OCI-M2 (cell line): Measurements from ENCODE around the gene EPS15.
"Not testable (repeated sequence)": the region's sequence is repeated elsewhere in the genome, so short reads cannot be mapped to it uniquely, and the experiment has no call there.

Experiments
- DNase-seq: peaks from one replicate; lab custom pipeline; 2025; ENCODE audit not compliant: unreplicated experiment; lab: John Stamatoyannopoulos, UW

Gene EPS15

DNA sequence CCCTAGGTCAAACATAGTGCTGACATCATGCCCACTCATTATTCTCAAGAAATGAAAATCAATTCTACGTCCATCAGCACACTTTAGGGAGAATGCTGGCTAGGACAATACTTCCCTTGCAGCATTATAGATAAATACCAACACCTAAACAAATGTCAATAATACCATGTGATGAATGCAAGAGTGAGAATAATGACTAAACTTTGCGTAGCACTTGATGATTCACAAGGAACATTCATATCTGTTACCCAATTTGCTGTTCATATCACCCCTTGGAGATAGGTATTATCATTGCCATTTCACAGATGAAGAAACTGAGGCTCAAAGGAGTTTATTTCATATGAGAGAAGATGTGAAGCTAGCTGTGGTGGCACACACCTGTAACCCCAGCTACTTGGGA is 24.8 kb upstream of the EPS15 start:
- DNase-seq = no peak

DNA sequence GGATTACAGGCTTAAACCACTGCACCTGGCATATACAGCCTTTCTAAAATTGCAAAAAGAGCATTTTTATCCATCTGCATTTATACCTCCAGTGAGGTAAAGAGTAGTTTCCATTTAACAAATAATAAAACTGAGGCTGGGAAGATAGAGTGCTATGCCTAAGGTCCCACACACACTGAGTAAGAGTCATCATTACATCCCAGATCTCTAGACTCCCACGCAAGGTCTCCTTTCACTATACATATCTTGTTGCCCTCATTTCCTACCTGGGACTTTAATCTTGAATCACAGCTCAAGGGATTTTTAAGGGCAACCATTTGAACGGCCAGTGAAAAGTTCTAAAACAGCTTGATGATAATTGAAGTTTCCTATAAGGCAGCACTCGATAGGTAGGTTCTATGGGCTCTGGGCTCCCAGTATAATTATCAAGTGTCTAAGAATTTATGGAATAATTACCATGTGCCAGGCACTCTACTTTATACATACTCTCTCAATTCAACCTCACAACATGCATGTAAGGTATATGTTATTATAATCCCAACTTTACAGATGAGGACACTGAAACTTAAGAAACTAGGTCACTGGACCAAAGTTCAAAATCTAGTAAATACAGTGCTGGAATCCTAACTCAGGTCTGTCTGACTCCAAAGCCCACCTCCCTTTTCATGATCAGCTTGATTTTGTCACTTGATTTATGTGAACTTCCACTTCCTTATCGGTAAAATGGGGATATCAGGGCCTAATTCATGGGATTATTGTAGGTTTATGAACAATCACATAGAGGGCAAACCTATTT is 23.3 kb upstream of the EPS15 start:
- DNase-seq = no peak

DNA sequence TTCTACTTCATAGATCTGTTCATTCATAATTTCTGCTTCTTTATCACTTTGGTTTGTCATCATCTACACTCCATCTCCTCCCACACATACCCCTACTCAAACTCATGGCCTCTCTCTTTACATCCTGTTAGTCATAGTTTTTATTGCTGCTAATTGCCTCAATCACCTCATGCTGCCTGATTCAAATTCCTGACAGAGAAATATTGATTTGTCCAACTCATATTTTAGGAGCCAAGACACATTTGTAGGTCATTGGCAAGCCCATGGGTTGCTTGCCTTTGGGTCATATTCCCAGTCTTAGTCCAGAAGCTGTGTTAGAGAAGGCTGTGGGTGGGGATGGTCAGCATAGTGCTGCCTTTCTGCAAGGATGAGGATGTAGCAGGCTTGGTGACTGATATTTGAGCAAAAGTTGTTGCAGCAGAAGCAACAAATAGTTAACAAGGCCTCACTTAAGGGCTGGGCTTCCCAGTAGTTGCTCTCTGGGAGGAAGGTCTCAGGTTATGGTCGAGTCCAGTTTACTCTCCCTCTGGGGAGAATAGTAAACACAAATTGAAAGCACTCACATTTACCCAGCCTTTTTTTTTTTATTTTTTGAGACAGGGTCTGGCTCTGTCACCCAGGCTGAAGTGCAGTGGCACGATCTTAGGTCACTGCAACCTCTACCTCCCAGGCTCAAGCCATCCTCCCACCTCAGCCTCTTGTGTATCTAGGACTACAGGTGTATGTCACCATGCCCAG is 22.4 kb upstream of the EPS15 start:
- no peak for DNase-seq

DNA sequence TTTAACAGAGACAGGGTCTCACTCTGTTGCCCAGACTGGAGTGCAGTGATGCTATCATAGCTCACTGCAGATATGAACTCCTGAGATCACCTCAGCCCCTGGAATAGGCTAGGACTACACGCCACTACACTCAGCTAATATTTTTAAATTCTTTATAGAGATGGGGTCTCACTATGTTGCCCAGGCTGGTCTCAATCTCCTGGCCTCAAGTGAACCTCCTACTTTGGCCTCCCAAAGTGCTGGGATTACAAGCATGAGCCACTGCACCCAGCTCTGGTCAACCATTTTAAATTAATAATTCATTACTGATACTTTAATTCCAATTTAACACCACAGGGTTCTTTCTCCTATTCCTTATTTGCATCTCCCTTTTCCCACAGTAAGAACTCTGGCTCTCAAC is 18.5 kb upstream of the EPS15 start:
- DNase-seq = no peak

DNA sequence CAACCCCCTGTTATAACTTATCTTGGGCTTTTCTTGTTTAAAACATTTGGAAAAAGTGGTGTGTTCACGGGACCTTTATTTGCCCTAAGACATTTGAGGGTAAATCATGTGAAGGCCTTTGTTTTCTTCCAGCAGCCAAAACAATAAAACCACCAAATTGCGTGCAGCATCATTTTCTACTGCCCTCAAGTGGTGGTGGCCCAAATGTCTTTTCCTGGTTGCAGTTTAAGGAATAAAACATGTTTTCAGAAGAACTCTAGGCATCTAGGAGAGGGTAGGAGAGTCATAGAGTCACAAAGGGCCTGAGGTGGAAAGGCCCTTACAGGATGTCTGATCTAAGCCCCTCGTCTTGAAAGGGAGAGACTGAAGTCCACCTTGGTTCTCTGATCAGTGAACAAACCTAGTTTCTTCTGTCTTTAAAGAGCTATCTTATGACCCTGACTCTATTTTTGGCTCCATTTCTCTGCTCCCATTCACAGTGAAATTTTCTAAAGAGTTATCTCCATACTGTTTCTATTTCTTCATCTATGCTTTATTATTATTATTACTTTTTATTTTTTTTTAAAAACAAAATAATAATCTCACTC is 16.0 kb upstream of the EPS15 start:
- no peak for DNase-seq

DNA sequence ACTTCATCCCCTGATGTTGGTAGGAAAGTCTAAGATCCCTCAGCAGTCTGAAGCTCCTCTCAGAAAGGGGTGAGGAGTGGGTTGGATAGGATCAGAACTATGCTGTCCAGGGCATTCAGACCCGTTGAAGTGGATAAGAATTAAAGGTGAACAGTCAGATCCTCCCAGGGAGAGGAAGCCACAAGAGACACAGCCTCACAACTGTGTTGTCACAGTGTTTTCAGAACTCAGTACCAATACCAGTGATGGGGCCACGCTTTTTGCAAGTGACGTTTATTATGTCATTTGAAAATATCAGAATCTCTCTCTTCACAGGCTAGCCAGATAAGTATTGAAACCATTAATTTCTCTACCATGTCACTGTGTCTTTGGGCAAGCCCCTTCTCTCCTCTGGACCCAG is 15.4 kb upstream of the EPS15 start:
- no peak for DNase-seq

DNA sequence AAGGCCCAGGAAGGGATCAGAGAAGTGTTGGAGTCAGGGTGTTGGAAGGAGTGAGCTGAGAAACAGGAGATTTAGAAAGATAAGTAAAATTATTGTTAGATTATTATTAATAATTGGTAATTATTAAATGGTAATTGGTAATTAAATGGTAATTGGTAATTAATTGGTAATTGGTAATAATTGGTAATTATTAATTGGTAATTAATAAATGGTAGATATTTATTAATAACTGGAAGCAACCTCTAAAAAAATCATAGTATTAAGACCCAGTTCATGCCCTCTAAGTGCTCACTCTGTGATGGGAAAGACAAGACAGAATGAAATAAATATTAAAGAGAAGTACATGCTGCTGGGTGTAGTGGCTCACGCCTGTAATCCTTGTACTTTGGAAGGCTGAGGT is 13.8 kb upstream of the EPS15 start:
- DNase-seq = no peak

DNA sequence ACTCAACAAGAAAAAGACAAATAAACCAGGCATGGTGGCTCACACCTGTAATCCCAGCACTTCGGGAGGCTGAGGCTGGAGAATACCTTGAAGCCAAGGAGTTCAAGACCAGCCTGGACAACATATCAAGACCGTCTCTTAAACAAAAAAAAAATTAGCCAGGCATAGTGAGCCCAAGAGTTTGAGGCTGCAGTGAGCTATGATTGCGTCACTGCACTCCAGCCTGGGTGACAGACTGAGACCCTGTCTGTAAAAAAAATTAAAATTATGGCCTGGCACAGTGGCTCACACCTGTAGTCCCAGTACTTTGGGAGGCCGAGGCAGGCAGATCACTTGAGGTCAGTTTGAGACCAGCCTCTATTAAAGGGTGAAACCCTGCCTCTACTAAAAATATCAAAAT is 11.4 kb upstream of the EPS15 start:
- DNase-seq = not testable (repeated sequence)

DNA sequence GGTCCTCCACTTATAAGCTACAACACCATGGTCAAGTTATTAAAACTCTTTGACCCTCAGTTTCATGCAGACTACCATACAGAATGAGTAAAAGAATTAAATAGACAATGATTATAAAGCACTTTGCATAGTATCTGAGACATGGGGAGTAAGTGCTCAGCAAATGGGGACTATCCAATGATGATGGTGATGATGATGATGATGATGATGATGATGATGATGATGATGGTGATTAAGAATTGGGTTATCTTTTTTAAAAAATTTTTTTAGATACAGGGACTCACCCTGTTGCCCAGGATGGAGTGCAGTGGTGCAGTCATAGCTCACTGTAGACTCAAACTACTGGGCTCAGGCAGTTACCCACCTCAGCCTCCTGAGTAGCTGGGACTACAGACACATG is 8.1 kb upstream of the EPS15 start:
- DNase-seq = no peak

DNA sequence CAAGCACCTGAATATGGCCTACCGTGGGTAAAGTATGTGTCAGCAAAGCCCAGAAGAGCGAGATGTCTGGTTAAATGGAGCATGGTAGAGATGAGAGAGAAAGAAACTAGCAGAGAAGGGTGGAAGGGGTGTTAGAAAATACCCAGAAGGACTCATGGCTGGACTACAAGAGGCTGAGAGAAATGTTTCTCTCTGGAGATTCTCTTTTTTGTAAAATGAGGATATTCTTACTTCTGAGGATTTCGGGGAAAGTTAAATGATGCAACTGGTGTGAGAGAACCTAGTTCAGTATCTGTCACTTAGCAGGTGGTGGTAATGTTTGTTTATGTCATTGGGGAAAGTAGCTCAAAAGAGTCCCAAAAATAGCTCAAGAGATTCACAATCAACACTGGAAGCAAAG is 7.2 kb upstream of the EPS15 start:
- no peak for DNase-seq

DNA sequence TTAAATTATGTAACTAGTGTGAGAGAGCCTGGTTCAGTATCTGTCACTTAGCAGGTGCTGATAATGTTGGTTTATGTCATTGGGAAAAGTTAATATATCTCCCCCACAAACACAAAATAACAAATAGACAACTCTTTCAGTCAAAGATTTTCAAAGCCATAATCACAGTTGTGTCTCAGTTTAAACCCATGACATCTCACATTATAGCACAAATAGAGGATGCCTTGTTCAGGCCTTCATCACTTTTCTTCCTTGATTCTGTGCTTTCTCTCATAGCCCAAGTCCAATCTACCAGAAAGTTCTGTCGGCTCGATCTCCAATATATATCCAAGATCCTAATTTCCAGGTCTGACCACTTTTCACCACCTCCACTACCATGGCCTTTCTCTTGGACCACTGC is 6.2 kb upstream of the EPS15 start:
- no peak for DNase-seq

DNA sequence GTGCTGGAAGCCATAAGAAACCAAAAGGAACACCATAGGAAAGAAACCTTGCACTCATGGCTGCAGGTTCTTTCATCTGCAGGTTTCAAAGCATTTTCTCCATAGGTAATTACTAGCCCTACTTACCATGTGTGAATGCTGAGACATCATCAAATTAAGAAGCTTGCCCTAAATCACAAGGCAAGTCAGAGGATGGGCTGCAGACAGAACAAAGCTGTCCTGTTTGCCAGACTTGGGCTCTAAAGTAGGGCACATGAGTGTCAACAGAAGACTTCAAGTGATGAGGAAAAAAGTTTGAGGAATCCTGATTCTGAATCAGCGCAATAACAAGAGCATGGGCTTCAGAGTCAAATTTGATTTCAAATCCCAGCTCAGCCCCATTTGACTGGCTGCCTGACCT is 5.8 kb upstream of the EPS15 start:
- DNase-seq = no peak

DNA sequence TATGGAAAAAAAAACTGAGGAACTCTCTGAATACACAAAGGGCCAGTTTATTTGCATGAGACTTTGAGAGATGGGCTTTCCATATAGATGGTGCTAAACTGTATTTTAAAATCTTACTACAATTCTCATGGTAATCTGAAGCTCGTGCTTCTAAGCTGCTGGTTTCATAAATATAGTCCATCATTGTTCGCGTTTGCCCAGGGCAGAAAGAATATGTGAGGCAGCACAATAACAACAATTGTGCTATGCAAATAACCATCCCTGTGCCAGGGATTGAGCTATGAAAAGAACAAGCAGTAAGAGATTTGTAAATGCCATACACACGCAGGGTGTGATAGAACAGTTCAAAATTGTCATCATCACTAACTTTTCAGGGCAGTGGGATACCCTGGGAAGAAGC is 4.9 kb upstream of the EPS15 start:
- DNase-seq = no peak

DNA sequence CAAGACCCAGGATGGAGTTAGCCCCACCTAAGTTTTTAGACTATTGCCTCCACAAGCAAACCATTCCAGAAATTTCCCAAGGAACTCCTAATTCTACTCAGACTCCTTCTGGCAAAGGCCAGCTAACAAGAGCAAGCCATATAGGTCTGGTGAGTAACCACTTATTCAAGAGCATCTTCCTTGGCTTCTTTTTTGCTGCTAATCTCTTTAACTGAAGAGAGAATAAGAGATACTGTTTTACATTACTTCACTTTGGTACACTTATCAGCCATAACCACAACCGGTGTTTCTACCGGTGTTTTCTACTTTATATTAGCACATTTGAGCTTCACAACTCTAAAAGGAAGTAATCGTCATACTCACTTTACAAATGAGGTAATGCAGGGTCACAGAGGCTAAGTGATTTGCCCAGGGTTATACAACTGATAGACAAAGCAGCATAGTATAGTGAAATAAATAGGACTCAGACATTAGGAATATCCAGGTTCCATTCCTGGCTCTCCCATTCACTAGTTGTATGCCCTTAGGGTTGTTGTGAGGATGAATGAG is 1.7 kb upstream of the EPS15 start:
- DNase-seq = no peak

DNA sequence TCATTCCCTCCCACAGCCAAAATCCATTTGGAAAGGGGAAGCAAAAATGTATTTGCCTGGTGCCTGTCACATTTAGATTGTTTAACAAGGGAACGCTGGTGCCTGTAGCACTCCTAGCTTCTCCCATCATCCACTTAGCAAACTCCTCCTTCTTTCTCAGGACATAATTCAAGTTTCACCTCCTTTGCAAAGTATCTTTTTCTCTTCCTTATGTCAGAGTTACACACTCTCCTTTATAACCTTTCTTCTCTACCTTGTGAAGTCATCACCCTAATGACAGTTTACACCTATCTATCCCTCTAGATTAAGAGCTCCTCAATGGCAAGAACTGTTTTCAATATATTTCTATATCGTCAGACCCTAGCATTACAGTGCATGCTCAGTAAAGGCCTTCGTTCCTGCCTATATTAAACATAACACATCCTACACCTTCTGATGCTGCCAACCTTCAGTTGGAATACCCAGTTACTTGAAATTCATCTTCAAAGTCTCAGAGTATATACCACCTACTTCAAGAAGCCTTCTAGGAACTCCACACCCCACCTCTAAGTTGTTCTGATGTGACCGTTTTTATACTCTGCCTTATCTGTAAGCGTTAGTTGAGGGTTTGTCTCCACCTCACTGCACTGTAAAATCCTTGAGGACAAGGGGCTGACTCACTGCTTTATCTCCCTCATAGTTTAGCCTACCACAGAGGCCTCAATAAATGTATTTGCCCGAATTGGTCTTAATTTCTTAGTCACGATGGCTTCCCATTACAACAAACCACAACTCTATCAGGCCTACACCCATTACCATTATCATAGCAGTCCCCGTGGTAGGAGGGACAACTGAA is 1.0 kb upstream of the EPS15 start:
- DNase-seq = peak; percentile 66

DNA sequence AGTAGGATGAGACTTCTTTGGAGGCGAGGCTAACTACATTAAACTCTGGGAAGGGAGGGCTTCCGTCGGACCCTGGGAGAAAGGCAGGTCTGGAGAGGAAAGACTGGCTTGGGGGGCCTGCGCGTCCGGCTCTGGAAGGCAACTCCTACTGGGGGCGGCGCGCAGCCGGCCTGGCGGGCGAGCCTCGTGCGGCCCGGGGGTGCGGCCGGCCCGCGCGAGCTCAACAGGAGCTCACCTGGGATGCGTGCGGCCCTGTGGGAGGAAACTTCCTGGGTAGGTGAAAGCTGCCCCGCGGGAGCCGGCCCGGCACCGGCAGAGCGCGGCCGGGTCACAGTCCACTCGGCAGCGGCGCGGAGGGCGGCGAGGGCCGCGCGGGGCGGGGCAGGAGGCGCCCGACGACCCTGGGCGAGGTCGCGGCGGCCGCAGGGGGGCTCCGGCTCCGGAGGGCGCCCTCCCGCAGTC is 449 bp downstream of the EPS15 start:
- no peak for DNase-seq

DNA sequence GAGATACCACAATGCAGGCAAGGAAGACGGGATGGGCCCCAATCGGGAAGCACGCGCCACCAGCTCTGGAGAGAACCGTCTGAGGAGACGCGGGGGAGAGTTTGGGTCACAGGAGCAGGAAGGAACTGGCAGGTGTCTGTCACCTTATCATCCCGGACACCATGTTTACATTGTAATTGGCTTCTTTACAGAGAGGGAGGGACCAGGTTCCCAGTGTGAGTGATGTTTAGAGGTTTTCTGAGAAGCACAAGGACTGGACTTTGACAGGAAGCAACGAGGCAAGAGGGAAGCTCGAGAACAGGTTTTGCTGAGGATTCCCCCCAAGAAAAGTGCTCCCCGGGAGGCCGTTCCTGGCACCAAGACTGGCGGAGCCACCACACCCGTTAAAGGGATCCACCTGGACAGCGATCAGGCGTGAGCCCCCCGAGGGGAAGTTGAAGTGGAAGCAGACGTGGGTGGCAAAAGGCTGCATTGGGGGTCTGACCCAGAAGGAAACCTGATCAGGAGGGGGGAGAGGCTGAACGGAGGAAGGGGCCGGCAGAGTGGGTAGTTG is 957 bp downstream of the EPS15 start:
- DNase-seq = peak; percentile 54

DNA sequence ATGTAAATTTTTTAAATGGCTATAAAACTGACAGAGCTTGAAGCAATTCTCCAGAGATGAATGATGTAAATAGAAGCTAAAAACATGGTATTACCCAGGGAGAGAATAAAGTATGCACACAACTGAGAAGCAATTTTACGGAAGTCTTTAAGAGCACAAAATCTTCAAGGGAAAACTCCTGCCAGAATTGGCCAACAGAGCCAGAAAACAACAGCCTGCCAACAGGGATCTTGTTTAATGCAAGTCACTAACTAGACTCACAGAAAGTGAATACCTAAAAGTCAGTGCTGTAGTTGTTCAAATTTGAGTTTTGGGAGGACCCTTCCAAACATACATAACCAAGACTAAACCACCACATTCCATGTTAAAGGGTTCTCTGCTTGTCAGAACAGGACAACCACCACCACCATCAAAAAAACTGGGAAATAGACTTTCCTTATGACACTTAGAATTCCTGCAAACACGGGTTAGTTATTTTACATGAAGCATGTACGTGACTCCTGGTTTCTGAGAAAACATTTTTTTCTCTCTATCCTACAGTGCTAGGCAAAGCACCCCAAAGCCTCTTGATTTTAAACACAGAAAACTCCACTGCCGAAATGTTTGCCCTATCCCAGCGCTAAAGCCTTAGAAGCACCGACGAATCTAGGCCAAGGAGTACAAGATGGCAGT is 1.6 kb downstream of the EPS15 start:
- no peak for DNase-seq

DNA sequence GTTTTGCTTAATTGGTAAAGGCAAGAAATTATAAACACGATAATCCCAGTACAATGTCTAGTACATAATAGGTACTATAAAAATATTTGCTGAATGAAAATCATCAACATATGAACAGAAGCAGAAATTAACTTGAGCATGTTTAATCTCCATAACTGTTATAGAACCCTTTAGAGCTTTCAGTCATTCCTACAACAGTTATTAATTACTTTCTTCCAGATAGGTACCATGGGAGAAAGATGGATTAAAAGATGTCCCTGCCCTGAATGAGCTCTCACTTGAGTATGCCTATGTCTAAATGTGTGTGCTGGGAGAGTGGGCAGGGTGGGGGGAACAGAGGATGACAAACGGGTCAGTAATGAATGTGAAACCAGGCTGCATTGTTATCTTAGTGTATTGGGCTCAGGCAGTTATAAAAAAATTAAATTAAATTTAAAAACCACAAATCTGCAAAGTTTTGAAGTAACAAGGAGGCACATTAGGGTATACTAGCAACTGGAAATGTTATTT is 2.4 kb downstream of the EPS15 start:
- no peak for DNase-seq
